ENCODE data around the gene GRK5.

Gene GRK5

DNA sequence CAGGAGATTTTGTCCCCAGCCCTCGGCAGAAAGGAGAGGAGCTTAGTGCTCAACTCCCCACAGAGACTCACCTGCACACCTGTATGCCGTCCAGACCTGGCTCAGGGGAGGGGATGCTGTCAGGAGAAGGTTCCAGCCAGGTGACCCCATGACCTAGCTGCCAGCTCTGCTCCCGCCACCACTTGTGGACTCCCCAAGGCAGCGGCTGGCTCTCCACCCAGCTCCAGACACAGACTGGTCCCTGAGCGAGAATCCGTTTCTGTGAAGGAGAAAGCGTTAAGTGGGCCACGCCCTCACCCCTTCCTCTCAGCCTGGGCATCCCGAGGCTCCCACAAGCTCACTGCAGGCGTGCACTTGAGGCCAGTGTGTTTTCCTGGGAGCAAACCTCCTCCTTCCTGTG is 258.7 kb downstream of the GRK5 start:
- DNase-seq, result no peak

DNA sequence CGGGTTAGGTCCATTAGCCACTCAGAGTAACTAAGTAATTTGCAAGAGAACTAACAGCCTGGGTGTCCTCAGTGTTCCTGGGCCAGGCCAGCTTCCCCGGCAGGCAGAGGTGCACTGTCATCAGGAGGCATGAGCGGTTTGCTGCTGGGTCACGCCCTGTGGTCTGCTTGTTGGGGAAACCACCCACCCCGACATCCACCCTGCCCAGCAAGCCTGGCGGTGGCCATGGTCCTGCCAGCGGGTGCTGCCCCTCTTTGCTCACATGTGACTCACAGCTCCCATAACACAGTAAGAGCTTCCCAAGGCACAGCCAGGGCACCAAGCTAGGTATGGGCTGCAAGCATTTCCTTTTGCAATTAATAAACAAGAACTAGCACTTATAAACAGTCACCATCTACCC is 259.3 kb downstream of the GRK5 start:
- DNase-seq, result no peak

- DNase-seq, result no peak
These were observed 261.4 kb downstream of the GRK5 start for GRCh38 chr10:119468542-119469324.

DNA sequence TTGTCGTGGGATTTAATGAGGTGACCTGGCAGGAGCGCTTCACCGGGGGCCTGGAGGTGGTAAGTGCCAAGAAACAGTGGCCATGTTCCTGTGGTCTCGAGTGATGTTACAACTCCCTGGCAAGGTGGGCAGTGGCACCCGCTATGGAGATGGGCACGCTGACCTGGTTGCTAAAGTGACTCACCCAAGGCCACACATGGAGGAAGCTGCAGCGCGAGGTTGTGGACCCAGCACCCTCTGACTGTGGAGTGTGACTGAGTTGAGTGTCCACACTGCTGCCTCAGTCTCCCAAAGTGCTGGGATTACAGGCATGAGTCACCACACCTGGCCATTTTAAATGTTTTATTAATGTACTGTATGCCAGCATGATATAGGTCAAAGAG is 261.9 kb downstream of the GRK5 start:
- no peak for DNase-seq

DNA sequence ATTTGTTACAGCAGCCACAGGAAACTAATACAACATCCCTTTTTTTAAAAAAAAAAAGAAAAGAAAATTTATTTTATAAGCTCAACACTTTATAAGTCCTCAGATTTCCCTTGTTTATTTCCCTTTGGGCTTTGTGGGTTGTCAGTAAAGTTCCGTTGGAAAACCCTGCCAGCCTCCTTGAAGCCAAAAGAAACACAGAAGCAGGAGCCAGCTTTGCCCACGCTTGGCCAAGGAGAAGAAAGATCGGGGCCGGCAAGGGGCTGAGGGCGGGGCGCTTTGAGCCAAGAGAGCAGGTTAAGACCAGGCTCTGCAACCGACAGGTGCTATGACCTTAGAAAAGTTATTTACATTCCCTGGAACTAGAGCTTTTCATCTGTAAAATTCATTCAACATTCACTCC is 262.5 kb downstream of the GRK5 start:
- no peak for DNase-seq

DNA sequence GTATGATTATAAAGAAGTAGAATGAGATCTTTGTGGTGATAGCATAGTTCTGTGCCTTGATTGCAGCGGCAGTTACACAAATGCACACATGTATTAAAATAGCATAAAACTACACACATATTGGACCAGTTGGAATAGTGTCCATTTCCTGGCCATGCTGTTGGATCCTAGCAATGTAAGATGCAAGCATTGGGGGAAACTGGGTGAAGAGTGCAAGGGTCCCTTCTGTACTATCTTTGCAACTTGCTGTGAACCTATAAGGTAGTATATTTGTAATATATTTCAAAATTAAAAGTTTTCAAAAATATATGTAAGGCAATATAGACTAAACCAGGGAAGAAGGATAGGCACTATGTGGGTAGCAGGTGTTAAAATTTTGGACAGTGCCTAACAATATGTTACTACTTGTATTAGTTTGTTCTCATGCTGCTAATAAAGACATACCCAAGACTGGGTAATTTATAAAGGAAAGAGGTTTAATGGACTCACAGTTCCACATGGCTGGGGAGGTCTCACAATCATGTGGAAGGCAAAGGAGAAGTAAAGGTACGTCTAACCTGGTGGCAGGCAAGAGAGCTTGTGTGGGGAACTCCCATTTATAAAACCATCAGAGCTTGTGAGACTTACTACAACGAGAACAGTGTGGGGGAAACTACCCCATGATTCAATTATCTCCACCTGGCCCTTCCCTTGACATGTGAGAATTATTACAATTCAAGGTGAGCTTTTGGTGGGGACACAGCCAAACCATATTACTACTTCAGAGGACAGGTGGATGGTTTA is 263.7 kb downstream of the GRK5 start:
- DNase-seq, result no peak

DNA sequence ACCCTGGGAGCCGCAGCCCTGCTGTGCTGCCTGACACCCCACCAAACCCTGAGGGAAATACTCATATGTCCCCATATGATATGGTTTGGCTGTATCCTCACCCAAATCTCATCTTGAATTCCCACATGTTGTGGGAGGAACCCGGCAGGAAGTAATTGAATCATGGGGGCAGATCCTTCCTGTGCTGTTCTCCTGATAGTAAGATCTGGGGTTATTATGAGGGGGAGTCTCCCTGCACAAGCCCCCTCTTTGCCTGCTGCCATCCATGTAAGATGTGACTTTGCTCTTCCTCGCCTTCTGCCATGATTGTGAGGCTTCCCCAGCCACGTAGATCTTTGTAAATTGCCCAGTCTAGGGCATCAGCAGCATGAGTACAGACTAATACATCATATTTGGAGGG is 266.4 kb downstream of the GRK5 start:
- no peak for DNase-seq

- no peak for DNase-seq
These were observed 267.2 kb downstream of the GRK5 start for GRCh38 chr10:119474606-119475005.

DNA sequence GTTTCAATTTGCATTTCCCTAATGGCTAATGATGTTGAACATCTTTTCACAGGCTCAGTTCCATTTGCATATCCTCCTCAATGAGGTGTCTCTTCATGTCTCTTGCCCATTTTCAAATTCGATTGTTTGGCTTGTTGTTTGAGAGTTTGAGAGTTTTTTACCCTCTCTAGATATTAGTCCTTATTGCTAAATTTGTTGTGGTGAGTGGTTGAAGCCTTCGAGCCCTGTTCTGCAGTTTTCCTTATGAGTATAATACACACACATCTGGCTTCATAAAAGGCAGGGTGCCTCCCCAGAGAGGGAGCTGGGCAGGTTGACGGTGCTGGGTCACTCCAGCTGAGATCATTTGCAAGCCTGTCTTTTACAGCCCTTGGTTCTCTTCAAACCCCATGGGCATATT is 270.1 kb downstream of the GRK5 start:
- no peak for DNase-seq

DNA sequence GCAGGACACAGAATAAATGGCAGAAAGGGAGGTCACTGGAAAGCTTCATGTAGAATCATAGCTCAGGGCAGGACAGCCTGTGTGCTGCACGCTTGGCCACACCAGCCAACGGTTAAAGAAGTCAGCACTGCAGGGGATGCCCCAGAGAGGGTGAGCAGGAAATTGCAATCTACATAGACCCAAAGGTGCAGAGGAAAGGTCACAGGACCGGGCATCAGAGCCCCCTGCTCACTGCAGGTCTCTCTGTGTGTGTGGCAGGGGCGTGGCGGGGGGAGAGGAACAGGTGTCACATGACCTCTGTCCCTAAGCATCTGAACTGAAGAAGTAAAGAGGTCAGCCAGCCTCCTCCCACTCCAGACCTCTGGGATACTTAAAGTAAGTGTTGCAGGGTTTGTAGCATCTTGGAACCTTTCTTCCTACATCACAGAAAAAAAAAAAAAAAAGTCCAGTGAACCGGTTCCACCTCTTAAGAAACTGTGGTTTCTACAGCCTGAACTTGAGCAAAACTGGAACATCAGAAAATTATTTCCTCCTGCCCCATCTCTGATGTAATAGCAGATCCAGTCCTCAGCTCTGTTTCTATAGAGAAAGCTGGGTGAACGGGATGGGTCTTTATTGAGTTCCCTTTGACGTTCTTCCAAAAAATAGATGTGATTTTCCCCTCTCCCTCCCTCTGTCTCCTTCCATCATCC is 270.9 kb downstream of the GRK5 start:
- no peak for DNase-seq

DNA sequence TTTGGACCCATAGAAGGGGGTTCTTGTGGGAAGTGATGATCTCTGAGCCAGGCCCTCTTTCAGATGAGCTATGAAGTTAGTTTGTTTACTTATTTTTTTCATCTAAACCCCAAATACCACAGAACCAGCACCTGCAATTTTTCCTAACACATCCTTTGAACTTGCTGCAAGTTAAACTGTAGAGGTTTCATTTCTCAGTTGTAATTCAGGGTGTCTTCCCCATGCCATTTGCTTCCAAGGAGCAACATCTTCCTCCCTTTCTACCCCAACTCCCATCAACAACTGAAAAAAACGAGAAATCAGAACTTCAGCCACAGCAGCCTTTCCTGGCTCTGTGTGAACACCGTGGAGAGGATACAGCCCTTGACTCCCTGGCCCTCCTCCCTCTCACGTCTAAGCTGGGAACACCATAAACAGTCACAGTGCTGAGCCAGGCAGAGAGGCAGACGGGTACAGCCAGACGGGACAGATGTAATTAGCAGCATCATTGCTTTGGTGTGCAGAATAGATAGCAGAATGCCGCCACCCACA is 271.5 kb downstream of the GRK5 start:
- no peak for DNase-seq

GRCh38 chr10:119479532-119479931 is 272.2 kb downstream of the GRK5 start:
- DNase-seq, result no peak

- DNase-seq, result no peak
These were observed 273.3 kb downstream of the GRK5 start for GRCh38 chr10:119480667-119481066.

DNA sequence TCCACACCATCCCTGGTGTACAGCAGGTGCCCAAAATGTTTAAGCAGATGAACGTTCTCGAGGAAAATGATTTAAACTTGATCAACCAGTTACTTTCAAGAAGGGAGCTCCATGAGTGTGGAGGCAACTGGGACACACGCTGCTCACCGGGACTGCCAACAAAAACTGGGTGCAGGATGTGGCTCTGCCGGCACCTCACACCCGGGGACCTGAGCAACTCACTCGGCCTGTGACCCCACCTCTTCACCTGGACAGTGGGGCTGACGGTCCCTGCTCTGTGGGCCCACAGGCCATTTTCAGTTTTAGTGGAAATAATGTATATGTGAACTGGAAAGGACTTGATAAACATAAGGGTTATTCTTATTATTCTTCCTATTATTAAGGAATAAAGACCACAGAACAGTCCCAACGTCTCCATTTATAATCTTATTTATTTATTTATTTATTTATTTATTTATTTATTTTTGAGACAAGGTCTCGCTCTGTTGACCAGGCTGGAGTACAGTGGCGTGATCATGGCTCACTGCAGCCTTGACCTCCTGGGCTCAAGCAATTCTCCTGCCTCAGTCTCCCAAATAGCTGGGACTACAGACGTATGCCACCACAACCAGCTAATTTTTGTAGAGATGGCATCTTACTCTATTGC is 274.5 kb downstream of the GRK5 start:
- no peak for DNase-seq

- no peak for DNase-seq
These were observed 275.6 kb downstream of the GRK5 start for GRCh38 chr10:119483001-119483400.

GRCh38 chr10:119483839-119484238 is 276.5 kb downstream of the GRK5 start:
- no peak for DNase-seq

DNA sequence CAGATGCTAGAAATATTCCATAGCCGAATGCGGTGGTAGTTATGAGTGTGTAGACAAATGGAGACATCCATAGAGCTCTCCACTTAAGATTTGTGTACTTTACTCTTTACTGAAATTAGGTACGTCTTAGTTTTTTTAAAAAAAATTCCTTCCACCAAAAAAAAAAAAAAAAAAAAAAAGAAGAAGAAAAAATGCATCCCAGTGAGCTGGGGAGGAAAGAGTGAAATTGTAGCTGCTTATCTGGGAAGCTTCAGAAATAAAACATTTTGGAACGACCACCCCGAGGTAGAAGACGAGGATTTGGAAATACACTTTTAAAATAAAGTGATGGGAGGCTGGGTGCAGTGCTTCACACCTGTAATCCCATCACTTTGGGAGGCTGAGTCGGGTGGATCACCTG is 281.3 kb downstream of the GRK5 start:
- no peak for DNase-seq

DNA sequence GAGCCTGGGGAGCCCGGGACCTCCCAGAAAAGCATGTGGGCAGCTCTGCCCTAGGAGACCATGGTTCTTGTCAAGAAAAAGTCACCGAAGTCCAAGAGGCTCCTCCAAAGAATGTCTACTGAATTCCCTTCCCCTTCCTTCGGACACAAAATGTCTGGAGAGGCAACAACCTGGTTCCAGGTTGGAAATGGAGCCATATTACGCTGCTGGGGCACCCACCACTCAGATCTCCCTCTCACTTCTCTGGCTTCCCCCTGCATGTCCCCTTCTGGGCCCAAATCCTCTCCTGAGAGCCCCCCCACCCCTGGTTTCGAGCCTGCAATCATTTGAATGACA is 282.6 kb downstream of the GRK5 start:
- no peak for DNase-seq

- no peak for DNase-seq
These were observed 284.8 kb downstream of the GRK5 start for GRCh38 chr10:119491966-119492757.

DNA sequence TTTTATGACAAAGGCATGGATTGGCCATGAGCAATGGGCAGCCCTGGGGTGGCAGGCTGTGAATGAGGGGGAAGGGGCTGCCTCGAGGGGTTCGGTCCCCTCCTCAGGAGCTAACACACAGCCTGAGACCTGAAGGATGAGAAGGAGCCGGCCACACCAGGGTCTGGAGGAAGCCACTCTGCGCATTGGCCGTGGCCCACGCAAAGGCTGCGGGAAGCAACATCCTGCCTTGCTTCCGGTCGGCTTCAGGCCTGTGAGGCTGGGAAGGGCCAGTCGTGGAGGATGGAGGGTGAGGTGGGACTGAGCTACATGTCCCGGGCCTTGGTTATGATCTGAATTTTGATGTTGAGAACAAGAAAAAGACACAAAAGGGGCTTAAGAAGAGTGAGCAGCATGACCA is 285.8 kb downstream of the GRK5 start:
- no peak for DNase-seq

DNA sequence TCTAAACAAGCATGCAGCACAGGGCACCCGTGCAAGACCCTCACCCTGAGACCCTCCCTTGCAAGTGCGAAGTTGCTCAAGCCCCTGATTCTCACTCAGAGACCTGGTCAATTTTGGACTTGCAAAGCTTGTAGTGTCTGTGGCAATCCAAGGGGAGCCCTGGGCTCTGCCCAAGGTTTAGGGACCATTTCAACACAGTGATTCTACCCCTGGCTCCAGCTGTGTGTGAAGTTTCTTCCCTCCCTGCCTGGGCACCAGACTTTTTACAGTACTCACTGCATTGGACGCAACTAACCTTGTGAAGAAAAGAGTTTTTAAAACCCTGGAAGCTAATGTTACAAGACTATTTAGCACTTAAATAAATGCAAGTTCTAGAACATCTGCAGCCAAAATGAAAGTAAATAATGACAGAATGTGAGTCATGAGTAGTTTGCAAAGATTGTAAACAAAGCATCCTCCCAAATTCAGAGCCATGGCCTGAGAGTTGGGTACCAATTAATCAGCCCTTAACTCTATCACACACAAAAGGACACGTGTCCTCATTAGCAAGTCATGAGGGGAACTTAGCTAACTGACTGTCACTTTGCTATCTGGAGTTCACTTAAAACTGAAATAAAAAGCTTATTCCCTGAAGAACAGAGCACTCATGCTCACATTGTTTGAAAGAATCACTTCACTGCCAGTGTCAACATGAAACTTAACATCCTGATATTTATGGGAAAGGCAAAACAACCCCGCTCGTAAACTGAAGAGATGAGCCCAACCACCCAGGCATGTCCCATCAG is 287.1 kb downstream of the GRK5 start:
- DNase-seq, result no peak

All from effector CD8-positive, alpha-beta T cell (primary cell).